Inferior parietal cortex (tissue), 1 donor: ENCODE results near the gene SECISBP2L.
"Not testable (repeated sequence)": the region's sequence is repeated elsewhere in the genome, so short reads cannot be mapped to it uniquely, and the experiment has no call there.

Source experiments
- DNase-seq: peaks from one replicate; pipeline ENCODE4 v3.0.0-alpha.2; 2016; ENCODE audit errors: extremely low spot score

The SECISBP2L gene

GRCh38 chr15:48993380-48993779, 52.9 kb downstream of the SECISBP2L start:
- DNase-seq: no peak

GRCh38 chr15:48992545-48992944, 53.7 kb downstream of the SECISBP2L start:
- no peak for DNase-seq

GRCh38 chr15:48992096-48992495, 54.1 kb downstream of the SECISBP2L start:
- DNase-seq: no peak

- no peak for DNase-seq
These were observed 57.1 kb downstream of the SECISBP2L start for GRCh38 chr15:48989170-48989569.

GRCh38 chr15:48987142-48987541, 59.1 kb downstream of the SECISBP2L start:
- DNase-seq: no peak

- DNase-seq: no peak
These were observed 60.0 kb downstream of the SECISBP2L start for GRCh38 chr15:48986240-48986639.

- DNase-seq: no peak
These were observed 60.7 kb downstream of the SECISBP2L start for GRCh38 chr15:48985516-48985915.

- DNase-seq: no peak
These were observed 61.4 kb downstream of the SECISBP2L start for GRCh38 chr15:48984811-48985352.

GRCh38 chr15:48984021-48984710, 62.1 kb downstream of the SECISBP2L start:
- no peak for DNase-seq

GRCh38 chr15:48983300-48983699, 62.9 kb downstream of the SECISBP2L start:
- DNase-seq: no peak

- DNase-seq: no peak
These were observed 64.3 kb downstream of the SECISBP2L start for GRCh38 chr15:48981941-48982340.

- DNase-seq: no peak
These were observed 67.6 kb downstream of the SECISBP2L start for GRCh38 chr15:48978638-48979037.

GRCh38 chr15:48976444-48977088, 69.7 kb downstream of the SECISBP2L start:
- peak; percentile 28 for DNase-seq

- peak; percentile 86 for DNase-seq
These were observed 70.5 kb downstream of the SECISBP2L start for GRCh38 chr15:48975472-48976419.

GRCh38 chr15:48974882-48975281, 71.4 kb downstream of the SECISBP2L start:
- peak; percentile 40 for DNase-seq

GRCh38 chr15:48972750-48973503, 73.3 kb downstream of the SECISBP2L start:
- DNase-seq: no peak

- not testable (repeated sequence) for DNase-seq
These were observed 75.3 kb downstream of the SECISBP2L start for GRCh38 chr15:48970926-48971325.

GRCh38 chr15:48968066-48968465, 78.2 kb downstream of the SECISBP2L start:
- no peak for DNase-seq

GRCh38 chr15:48967336-48967735, 78.9 kb downstream of the SECISBP2L start:
- DNase-seq: no peak

- no peak for DNase-seq
These were observed 79.5 kb downstream of the SECISBP2L start for GRCh38 chr15:48966595-48967301.

GRCh38 chr15:48965972-48966371, 80.3 kb downstream of the SECISBP2L start:
- DNase-seq: no peak
